ENCODE results near the gene PARP6.

- no peak for TF ChIP-seq EZH2 (IDR thresholded peaks at IDR 0.05; ENCODE audit: insufficient read depth, poor library complexity, severe bottlenecking)
- no peak for TF ChIP-seq EZH2phosphoT487 (IDR thresholded peaks at IDR 0.05; ENCODE audit: insufficient read depth, low read depth)
Observed at GRCh38 chr15:72198356-72199204, 73.8 kb downstream of the PARP6 start.
